ENCODE data around the gene CA7. TPM values are rescaled to one million over a fixed set of nuclear protein-coding genes. Genes with fewer than 3 reads are reported as not detected.
"Not testable (repeated sequence)": the region's sequence is repeated elsewhere in the genome, so short reads cannot be mapped to it uniquely, and the experiment has no call there.

Gene CA7
- total and polyA plus RNA-seq, 2 donors (not counting 1 experiment from before 2014, with no cell fraction given), result not detected

DNA sequence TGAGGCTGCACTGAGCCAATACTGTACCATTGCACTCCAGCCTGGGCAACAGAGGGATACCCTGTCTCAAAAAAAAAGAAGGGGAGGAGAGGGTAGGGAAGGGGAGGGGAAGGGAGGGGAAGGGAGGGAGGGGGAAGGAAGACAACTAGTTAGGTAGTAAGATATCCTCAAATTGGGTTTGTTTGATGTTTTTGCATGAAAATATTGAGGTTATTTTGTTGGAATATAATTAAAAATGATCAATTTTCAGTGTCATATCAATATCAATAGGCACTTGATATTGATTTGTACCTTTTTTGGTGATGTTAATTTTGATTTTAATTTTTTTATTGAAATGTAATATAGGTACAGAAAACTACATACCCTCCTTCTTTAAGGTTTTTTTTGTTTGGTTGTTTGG, 19.5 kb downstream of the CA7 start:
- no peak overlapping the region for H3K9ac ChIP-seq (ENCODE audit: insufficient read depth, low read length)
- H3K9me3 ChIP-seq (ENCODE audit: control insufficient read depth, insufficient read depth, low read depth, low read length), result no peaks in the 10 kb centered on the region
- no peaks in the 10 kb centered on the region for H3K4me1 ChIP-seq (ENCODE audit: control insufficient read depth, extremely low read depth, insufficient read depth, low read length)
- H3K27me3 ChIP-seq (ENCODE audit: control insufficient read depth, insufficient read depth, low read length), result no peaks in the 10 kb centered on the region
- TF ChIP-seq CTCF (conservative IDR thresholded peaks at IDR 0.05 in 1 of 2, IDR thresholded peaks at IDR 0.05 in 1 of 2; ENCODE audit: low read depth in 1 of 2, low read length in 2 of 2) (no peak), EZH2 (IDR thresholded peaks at IDR 0.05; ENCODE audit: low read length, missing control alignments) (no peak)
- H3K79me2 ChIP-seq (ENCODE audit: control insufficient read depth, insufficient read depth, low read length), result no peaks in the 10 kb centered on the region
- no peak overlapping the region for H3K27ac ChIP-seq (ENCODE audit: insufficient read depth, low read length)
- H3K4me3 ChIP-seq (replicated peaks in 1 of 4; ENCODE audit: control extremely low read depth in 1 of 4, insufficient read depth in 1 of 4, low read depth in 3 of 4, low read length in 4 of 4), result no peak overlapping the region
- H3K36me3 ChIP-seq (ENCODE audit: control insufficient read depth, insufficient read depth, low read length), result no peaks in the 10 kb centered on the region
- no peak overlapping the region for H2AFZ ChIP-seq (ENCODE audit: low read length)
- no peaks in the 10 kb centered on the region for H4K20me1 ChIP-seq (ENCODE audit: control insufficient read depth, extremely low read depth, insufficient read depth, low read length)
- no peak for DNase-seq (ENCODE audit: low read depth in 2 of 2)
- no peak overlapping the region for H3K4me2 ChIP-seq (ENCODE audit: extremely low read depth, insufficient read depth, low read length)

DNA sequence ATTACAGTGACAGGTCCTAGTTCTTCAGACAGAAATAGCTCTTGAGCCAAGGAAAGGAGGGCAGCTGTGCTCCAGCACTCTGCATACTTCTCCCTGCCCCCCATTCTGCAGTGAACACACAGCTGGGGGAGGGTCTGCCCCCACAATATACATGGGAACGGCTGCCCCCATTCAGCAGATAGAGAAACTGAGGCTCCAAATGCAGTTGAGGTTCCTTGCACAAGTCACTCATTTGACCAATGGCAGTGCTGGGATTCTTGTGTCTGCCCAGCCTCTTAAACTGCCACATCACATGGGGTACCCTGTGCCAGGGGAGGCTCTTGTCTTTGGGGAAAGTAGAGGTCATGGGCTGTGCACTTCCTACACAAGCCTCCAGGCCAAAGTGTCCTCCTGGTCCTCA, 25.2 kb downstream of the CA7 start:
- H3K4me3 ChIP-seq (replicated peaks in 1 of 4; ENCODE audit: control extremely low read depth in 1 of 4, insufficient read depth in 1 of 4, low read depth in 3 of 4, low read length in 4 of 4), result no peak overlapping the region
- H3K4me1 ChIP-seq (ENCODE audit: control insufficient read depth, extremely low read depth, insufficient read depth, low read length), result peaks cover 11% of the 10 kb centered on the region
- DNase-seq (ENCODE audit: low read depth in 2 of 2), result no peak
- H2AFZ ChIP-seq (ENCODE audit: low read length), result no peak overlapping the region
- TF ChIP-seq CTCF (conservative IDR thresholded peaks at IDR 0.05 in 1 of 2, IDR thresholded peaks at IDR 0.05 in 1 of 2; ENCODE audit: low read depth in 1 of 2, low read length in 2 of 2) (no peak), EZH2 (IDR thresholded peaks at IDR 0.05; ENCODE audit: low read length, missing control alignments) (no peak)
- H4K20me1 ChIP-seq (ENCODE audit: control insufficient read depth, extremely low read depth, insufficient read depth, low read length), result no peaks in the 10 kb centered on the region
- no peaks in the 10 kb centered on the region for H3K79me2 ChIP-seq (ENCODE audit: control insufficient read depth, insufficient read depth, low read length)
- no peak overlapping the region for H3K4me2 ChIP-seq (ENCODE audit: extremely low read depth, insufficient read depth, low read length)
- H3K27me3 ChIP-seq (ENCODE audit: control insufficient read depth, insufficient read depth, low read length), result no peaks in the 10 kb centered on the region
- no peaks in the 10 kb centered on the region for H3K36me3 ChIP-seq (ENCODE audit: control insufficient read depth, insufficient read depth, low read length)
- H3K9ac ChIP-seq (ENCODE audit: insufficient read depth, low read length), result no peak overlapping the region
- H3K27ac ChIP-seq (ENCODE audit: insufficient read depth, low read length), result no peak overlapping the region
- H3K9me3 ChIP-seq (ENCODE audit: control insufficient read depth, insufficient read depth, low read depth, low read length), result no peaks in the 10 kb centered on the region

- H3K4me3 ChIP-seq (replicated peaks in 1 of 4; ENCODE audit: control extremely low read depth in 1 of 4, insufficient read depth in 1 of 4, low read depth in 3 of 4, low read length in 4 of 4); H3K36me3 ChIP-seq (ENCODE audit: control insufficient read depth, insufficient read depth, low read length); H3K9me3 ChIP-seq (ENCODE audit: control insufficient read depth, insufficient read depth, low read depth, low read length); H3K9ac ChIP-seq (ENCODE audit: insufficient read depth, low read length); DNase-seq (ENCODE audit: low read depth in 2 of 2); H3K4me2 ChIP-seq (ENCODE audit: extremely low read depth, insufficient read depth, low read length); H4K20me1 ChIP-seq (ENCODE audit: control insufficient read depth, extremely low read depth, insufficient read depth, low read length); H3K79me2 ChIP-seq (ENCODE audit: control insufficient read depth, insufficient read depth, low read length); H3K27me3 ChIP-seq (ENCODE audit: control insufficient read depth, insufficient read depth, low read length); H3K27ac ChIP-seq (ENCODE audit: insufficient read depth, low read length); H2AFZ ChIP-seq (ENCODE audit: low read length): not testable (repeated sequence)
- H3K4me1 ChIP-seq (ENCODE audit: control insufficient read depth, extremely low read depth, insufficient read depth, low read length), result peaks cover 16% of the 10 kb centered on the region
Observed at GRCh38 chr16:66871363-66871762, 27.1 kb downstream of the CA7 start.

Measured in fibroblast of lung (primary cell).